Activated T-helper 1 cell treated with anti-CD3 and anti-CD28 coated beads, Interleukin-2, amount 50 U/mL, for 16 hours (primary cell): ENCODE results near the gene PTPRB.

ENCODE experiments used
- DNase-seq, 2 donors: peaks; one replicate each; pipeline ENCODE4 v3.0.0-alpha.2; 2020; ENCODE audit warnings: low read depth in 1 of 2, low spot score in 1 of 2

The PTPRB gene

GRCh38 chr12:70598467-70599193 is 38.6 kb downstream of the PTPRB start:
- no peak for DNase-seq

- DNase-seq = no peak
Measured at GRCh38 chr12:70592664-70593063, 44.6 kb downstream of the PTPRB start.

- no peak for DNase-seq
Measured at GRCh38 chr12:70590549-70591226, 46.5 kb downstream of the PTPRB start.

- peak in 1 of 2 donors; percentile 9 for DNase-seq
Measured at GRCh38 chr12:70590051-70590450, 47.2 kb downstream of the PTPRB start.

GRCh38 chr12:70584332-70584731 is 52.9 kb downstream of the PTPRB start:
- DNase-seq = no peak

GRCh38 chr12:70583251-70583650 is 54.0 kb downstream of the PTPRB start:
- no peak for DNase-seq

GRCh38 chr12:70581208-70581607 is 56.0 kb downstream of the PTPRB start:
- no peak for DNase-seq

GRCh38 chr12:70577283-70577634 is 60.0 kb downstream of the PTPRB start:
- no peak for DNase-seq

GRCh38 chr12:70576341-70577282 is 60.6 kb downstream of the PTPRB start:
- DNase-seq = no peak

GRCh38 chr12:70571705-70572268 is 65.4 kb downstream of the PTPRB start:
- no peak for DNase-seq

- DNase-seq = no peak
Measured at GRCh38 chr12:70571029-70571428, 66.2 kb downstream of the PTPRB start.

- no peak for DNase-seq
Measured at GRCh38 chr12:70561550-70561949, 75.7 kb downstream of the PTPRB start.

- DNase-seq = no peak
Measured at GRCh38 chr12:70560671-70561070, 76.6 kb downstream of the PTPRB start.

GRCh38 chr12:70559390-70559789 is 77.8 kb downstream of the PTPRB start:
- no peak for DNase-seq

GRCh38 chr12:70557583-70558191 is 79.5 kb downstream of the PTPRB start:
- DNase-seq = no peak

- no peak for DNase-seq
Measured at GRCh38 chr12:70556179-70556869, 80.9 kb downstream of the PTPRB start.

- no peak for DNase-seq
Measured at GRCh38 chr12:70555081-70555480, 82.1 kb downstream of the PTPRB start.

- no peak for DNase-seq
Measured at GRCh38 chr12:70553391-70553859, 83.8 kb downstream of the PTPRB start.

- no peak for DNase-seq
Measured at GRCh38 chr12:70551731-70552130, 85.5 kb downstream of the PTPRB start.

GRCh38 chr12:70550180-70550577 is 87.0 kb downstream of the PTPRB start:
- no peak for DNase-seq
